C4-2B (cell line): ENCODE results near the gene NPHP4.

ENCODE experiments used
- ZFX ChIP-seq: fragments of 450-650 bp; IDR thresholded peaks from 2 replicates; pipeline ENCODE4 v1.6.1; 2017
- TF ChIP-seq, protein P1 (sequence below): fragments of 450-650 bp; conservative IDR thresholded peaks from 2 replicates; pipeline ENCODE4 v1.5.1; 2017; ENCODE audit warnings: mild to moderate bottlenecking

DNA sequence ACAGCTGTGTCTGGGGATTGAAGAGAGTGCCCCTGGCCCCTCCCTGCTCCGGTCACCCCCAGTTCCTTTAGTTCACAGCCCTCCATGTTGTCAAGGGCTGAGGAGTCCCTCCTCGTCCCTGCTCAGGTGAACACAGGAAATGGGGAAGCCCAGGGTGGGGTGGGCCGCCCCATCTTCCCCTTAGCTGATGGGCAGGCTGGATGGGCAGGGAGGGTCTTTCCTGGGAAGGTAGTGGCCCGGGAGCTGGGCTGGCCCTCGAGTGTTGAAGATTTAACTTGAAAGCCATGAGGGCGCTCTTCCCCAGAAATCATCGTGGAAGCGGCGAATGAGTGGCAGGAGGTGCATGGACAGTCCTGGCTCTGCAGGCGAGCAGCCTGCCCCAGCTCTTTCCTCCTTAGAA is 18.3 kb upstream of the NPHP4 start:
- TF ChIP-seq, protein P1, sequence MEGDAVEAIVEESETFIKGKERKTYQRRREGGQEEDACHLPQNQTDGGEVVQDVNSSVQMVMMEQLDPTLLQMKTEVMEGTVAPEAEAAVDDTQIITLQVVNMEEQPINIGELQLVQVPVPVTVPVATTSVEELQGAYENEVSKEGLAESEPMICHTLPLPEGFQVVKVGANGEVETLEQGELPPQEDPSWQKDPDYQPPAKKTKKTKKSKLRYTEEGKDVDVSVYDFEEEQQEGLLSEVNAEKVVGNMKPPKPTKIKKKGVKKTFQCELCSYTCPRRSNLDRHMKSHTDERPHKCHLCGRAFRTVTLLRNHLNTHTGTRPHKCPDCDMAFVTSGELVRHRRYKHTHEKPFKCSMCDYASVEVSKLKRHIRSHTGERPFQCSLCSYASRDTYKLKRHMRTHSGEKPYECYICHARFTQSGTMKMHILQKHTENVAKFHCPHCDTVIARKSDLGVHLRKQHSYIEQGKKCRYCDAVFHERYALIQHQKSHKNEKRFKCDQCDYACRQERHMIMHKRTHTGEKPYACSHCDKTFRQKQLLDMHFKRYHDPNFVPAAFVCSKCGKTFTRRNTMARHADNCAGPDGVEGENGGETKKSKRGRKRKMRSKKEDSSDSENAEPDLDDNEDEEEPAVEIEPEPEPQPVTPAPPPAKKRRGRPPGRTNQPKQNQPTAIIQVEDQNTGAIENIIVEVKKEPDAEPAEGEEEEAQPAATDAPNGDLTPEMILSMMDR, result no peak
- no peak for TF ChIP-seq ZFX
